Brain microvascular endothelial cell (primary cell): ENCODE results near the gene POFUT2.

Experiments
- DNase-seq: peaks from one replicate; pipeline ENCODE4 v3.0.0-alpha.2; 2020
- H3K27ac ChIP-seq: fragments of 250-450 bp; sonication (Bioruptor Pico); 2 replicates; pipeline ENCODE4 v1.5.1; 2020; ENCODE audit warnings: mild to moderate bottlenecking, moderate library complexity
- H3K27me3 ChIP-seq: fragments of 250-450 bp; sonication (Bioruptor Pico); replicated peaks from 2 replicates; pipeline ENCODE4 v1.5.1; 2020; ENCODE audit warnings: mild to moderate bottlenecking
- H3K36me3 ChIP-seq: fragments of 250-450 bp; sonication (Bioruptor Pico); replicated peaks from 2 replicates; pipeline ENCODE4 v1.5.1; 2020; ENCODE audit warnings: mild to moderate bottlenecking
- H3K4me3 ChIP-seq: 2 replicates; pipeline ENCODE4 v1.5.1; 2011; ENCODE audit warnings: low read depth, mild to moderate bottlenecking, control low read depth, low read length, moderate library complexity
- in situ Hi-C: cut with HindIII; loops from 2 replicates; pipeline ENCODE4 v1.10.0; 2017; ENCODE audit warnings: low sequenced_read_pairs, low pct_ligation_motif_present
- TF ChIP-seq, protein P1 (sequence below): IDR thresholded peaks from 2 replicates; pipeline ENCODE4 v1.5.1; 2011; ENCODE audit warnings: low read depth, mild to moderate bottlenecking, moderate library complexity, low read length, control low read depth, inconsistent platforms; ENCODE audit errors: missing control alignments

Gene POFUT2, protein sequence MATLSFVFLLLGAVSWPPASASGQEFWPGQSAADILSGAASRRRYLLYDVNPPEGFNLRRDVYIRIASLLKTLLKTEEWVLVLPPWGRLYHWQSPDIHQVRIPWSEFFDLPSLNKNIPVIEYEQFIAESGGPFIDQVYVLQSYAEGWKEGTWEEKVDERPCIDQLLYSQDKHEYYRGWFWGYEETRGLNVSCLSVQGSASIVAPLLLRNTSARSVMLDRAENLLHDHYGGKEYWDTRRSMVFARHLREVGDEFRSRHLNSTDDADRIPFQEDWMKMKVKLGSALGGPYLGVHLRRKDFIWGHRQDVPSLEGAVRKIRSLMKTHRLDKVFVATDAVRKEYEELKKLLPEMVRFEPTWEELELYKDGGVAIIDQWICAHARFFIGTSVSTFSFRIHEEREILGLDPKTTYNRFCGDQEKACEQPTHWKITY

DNA sequence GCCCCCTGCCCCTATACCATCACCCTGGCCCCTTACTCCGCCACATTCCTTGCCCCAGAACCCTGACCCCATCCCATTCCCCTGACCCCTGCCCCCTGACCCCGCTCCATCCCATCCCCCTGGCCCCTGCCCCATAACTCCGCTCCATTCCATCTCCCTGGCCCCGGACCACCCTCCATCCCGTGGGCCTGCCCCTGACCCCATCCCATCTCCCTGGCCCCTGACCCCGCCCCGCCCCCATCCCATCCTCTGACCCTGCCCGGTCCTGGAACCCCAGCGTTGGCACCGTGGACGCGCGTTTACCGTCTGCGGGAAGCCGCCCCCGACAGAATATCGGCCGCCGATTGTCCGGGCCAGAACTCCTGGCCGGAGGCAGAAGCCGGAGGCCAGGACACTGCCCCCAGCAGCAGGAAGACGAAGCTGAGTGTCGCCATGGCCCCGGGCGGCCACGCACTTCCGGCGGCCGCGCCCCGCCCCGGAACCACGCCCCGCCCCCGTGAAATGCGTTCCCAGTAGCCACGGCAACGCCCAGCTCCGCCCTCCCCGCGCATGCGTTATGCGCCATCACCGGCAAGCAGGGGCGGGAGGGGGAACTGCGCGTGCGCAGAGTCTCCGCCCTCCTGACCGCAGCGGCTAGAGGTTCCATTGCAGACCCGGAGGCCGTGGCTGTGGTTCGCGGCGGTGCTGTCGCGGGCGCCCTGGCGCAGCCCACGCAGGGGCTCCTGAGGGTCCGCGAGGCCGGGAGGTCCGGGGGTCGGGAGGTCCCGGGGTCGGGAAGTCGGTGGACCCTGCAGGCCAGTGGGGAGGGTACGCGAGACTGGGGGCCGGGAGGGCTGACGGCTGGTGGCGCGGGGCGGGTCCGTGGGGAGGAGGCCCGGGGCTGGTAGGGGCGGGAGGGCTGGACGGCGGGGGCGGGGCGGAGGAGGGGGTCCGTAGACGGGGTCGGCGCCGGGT is at the start of gene POFUT2:
TSS of gene POFUT2 (minus strand) at position 458 of the 954 bp plus-strand sequence. CDS start at position 434, 24 bp downstream.
- in situ Hi-C loops: no loop called here

DNA sequence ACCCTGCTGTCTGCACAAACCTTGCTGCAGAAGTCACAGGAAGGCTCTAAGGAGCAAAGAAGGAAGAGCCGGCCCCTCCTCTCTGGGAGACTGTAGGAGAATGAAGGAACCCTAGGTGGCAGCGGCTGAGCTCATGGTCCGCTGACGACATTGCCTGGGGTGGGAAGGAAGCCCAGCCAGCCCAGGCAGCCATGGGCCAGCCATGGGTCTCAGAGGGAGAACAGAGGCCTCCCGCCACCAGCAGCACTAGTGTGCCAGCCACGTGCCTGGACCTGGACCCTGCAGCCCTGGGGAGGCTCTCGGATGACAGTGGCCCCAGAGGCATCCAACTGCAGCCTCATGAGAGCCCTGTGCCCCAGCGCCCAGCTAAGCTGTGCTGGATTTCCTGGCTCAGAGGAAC is 49.2 kb upstream of the POFUT2 start:
- in situ Hi-C loops: no loop called here
- no peaks in the 10 kb centered on the region for H3K27me3 ChIP-seq
- no peak overlapping the region for H3K4me3 ChIP-seq
- no peak for DNase-seq
- TF ChIP-seq, protein P1, sequence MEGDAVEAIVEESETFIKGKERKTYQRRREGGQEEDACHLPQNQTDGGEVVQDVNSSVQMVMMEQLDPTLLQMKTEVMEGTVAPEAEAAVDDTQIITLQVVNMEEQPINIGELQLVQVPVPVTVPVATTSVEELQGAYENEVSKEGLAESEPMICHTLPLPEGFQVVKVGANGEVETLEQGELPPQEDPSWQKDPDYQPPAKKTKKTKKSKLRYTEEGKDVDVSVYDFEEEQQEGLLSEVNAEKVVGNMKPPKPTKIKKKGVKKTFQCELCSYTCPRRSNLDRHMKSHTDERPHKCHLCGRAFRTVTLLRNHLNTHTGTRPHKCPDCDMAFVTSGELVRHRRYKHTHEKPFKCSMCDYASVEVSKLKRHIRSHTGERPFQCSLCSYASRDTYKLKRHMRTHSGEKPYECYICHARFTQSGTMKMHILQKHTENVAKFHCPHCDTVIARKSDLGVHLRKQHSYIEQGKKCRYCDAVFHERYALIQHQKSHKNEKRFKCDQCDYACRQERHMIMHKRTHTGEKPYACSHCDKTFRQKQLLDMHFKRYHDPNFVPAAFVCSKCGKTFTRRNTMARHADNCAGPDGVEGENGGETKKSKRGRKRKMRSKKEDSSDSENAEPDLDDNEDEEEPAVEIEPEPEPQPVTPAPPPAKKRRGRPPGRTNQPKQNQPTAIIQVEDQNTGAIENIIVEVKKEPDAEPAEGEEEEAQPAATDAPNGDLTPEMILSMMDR: peak; percentile 1
- no peaks in the 10 kb centered on the region for H3K36me3 ChIP-seq
- H3K27ac ChIP-seq: no peak overlapping the region

More for the DNA sequence above, at the start of gene POFUT2:
- H3K27me3 ChIP-seq: no peaks in the 10 kb centered on the region
- DNase-seq: peak; percentile 92
- H3K4me3 ChIP-seq: peak within 1 kb of the TSS; percentile 77
- TF ChIP-seq, protein P1: no peak
- peaks cover 31% of the 10 kb centered on the region for H3K36me3 ChIP-seq
- peak within 1 kb of the TSS; percentile 81 for H3K27ac ChIP-seq

DNA sequence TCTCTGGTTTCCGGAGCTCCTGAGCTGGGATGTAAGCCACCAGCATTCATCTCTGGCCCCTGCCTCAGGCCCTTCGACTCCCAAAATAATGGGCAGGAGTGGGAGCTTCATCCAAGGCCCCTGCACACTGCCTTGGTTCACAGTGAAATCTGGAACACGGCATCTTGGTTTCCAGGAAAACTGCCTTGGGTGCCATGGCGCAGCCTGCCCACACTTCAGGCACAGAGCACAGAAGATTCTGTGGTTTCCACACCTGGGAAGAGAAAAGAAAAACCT is 48.8 kb upstream of the POFUT2 start:
- DNase-seq: no peak
- TF ChIP-seq, protein P1: no peak
- in situ Hi-C loops: no loop called here

DNA sequence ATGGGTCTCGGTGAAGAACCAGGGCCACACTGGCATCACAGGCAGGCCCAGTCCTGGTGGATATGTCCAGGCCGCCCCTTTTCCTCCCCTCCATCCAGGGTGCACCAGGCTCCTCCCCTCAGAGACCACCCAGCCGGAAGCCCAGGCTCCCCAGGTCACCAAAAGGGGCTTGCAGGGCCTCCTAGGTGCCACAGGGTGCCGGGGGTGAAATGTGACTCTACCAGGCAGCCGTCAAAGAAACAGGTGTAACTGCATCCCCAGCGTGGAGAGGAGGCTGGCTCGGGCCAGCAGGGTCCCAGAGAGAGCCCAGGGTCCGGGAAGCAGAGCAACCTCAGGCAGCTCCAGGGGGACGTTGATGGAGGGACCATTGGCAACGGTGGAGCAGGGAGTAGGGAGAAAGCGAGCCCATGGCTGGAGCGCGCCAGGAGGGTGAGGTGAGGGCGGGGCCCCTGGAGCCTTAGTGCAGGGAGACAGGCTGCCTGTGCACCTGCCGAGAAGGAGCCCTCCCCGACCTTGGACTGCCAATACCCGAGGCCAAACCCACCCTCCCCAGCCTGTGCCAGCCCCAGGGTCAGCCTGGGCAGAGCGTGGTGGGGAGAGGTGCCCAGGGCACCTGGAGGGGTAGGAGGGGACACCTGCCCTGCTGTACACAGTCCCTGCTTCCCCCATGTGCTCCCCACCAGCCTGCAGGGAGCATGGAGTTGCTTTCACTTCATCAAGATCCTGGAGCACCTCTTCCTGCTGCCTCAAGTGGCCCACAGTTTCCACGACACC is 48.3 kb upstream of the POFUT2 start:
- DNase-seq: no peak
- Histone ChIP-seq H3K27ac (no peak overlapping the region), H3K36me3 (no peaks in the 10 kb centered on the region), H3K27me3 (no peaks in the 10 kb centered on the region), H3K4me3 (no peak overlapping the region)
- in situ Hi-C loops: no loop called here
- TF ChIP-seq, protein P1: no peak

More for the DNA sequence above, 48.8 kb upstream of the POFUT2 start:
- Histone ChIP-seq H3K4me3 (no peak overlapping the region), H3K36me3 (no peaks in the 10 kb centered on the region), H3K27me3 (no peaks in the 10 kb centered on the region), H3K27ac (no peak overlapping the region)

DNA sequence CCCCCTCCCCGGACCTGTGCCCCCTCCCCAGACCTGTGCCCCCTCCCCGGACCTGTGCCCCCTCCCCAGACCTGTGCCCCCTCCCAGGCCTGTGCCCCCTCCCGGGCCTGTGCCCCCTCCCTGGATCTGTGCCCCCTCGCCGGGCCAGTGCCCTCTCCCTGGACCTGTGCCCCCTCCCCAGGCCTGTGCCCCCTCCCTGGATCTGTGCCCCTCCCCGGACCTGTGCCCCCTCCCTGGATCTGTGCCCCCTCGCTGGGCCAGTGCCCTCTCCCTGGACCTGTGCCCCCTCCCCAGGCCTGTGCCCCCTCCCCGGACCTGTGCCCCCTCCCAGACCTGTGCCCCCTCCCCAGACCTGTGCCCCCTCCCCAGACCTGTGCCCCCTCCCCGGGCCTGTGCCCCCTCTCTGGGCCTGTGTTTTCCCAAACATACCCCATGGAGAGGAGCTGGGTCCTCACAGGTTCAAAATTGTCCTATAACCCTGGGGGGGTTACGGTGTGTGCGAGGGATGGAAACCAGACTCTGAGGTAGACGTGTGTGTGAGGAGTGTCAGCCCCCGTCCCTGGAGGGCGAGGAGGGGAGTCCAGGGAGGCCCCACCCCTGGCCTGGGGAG is 47.6 kb upstream of the POFUT2 start:
- TF ChIP-seq, protein P1: no peak
- in situ Hi-C loops: no loop called here
- DNase-seq: no peak
- Histone ChIP-seq H3K27ac (no peak overlapping the region), H3K36me3 (no peaks in the 10 kb centered on the region), H3K27me3 (no peaks in the 10 kb centered on the region), H3K4me3 (no peak overlapping the region)
